ENCODE measurements around the gene CYTIP.

GRCh38 chr2:157489983-157490382 lies 46.1 kb upstream of the CYTIP start:
- TF ChIP-seq POLR2A (IDR thresholded peaks at IDR 0.05): no peak
- no peak for TF ChIP-seq CTCF (IDR thresholded peaks at IDR 0.05)

Data from adrenal gland (tissue), 5 donors.